ENCODE measurements around the gene FOXA3. TPM values are rescaled to one million over a fixed set of nuclear protein-coding genes. Genes with fewer than 3 reads are reported as not detected.

Gene FOXA3
- polyA plus RNA-seq, 2 of the 4 experiments (the other 2 are of a cell fraction): 1.6 to 5.3 TPM

- H3K27ac ChIP-seq: peak overlapping the region in 1 of 2 experiments; percentile 30; a peak in 1 of 6 replicates
- 79% methylated on average over 28 of the region's 41 CpGs for WGBS (ENCODE audit: missing lambda C conversion rate)
- no peak for ATAC-seq
These were observed 12.5 kb downstream of the FOXA3 start for GRCh38 chr19:45876411-45877197.

GRCh38 chr19:45878043-45878794 is 14.1 kb downstream of the FOXA3 start:
- no peaks in the 10 kb centered on the region for H3K9me3 ChIP-seq
- TF ChIP-seq FOSL2 (IDR thresholded peaks at IDR 0.05) (no peak), FOSL2 (CRISPR knock-in tag; IDR thresholded peaks at IDR 0.05) (0 out of 2 replicates have a peak, but pooled peaks have one; percentile 9), CBX2 (IDR thresholded peaks at IDR 0.05; ENCODE audit: borderline replicate concordance, low read depth) (no peak)
- CTCF ChIA-PET: interaction anchor here (9.0 to 12.8 kb wide), 2 partner anchors 10 to 62 kb away, joined by 151 to 315 read pairs; partner anchors contain the start of genes FOXA3, RSPH6A and SYMPK
- no peak overlapping the region for H3K4me2 ChIP-seq
- POLR2A ChIA-PET: no interaction called here
- FAIRE-seq: no peak
- no peak for ATAC-seq
- 60% methylated on average over 11 of the region's 11 CpGs for WGBS (ENCODE audit: missing lambda C conversion rate)
- H3K4me1 ChIP-seq: peaks cover 21% of the 10 kb centered on the region
- DNase-seq (ENCODE audit: low read depth in 1 of 2, low spot score in 1 of 2): no peak
- H3K27ac ChIP-seq: peak overlapping the region in 1 of 2 experiments; percentile 25; a peak in 3 of 6 replicates
- H3K4me3 ChIP-seq: no peak overlapping the region

More at GRCh38 chr19:45876411-45877197, 12.5 kb downstream of the FOXA3 start:
- ChIA-PET CTCF (interaction anchor here (0.7 to 2.4 kb wide), 2 partner anchors 12 to 59 kb away, joined by 4 to 9 read pairs; partner anchors contain the start of gene FOXA3), POLR2A (no interaction called here)
- no peak overlapping the region for H3K4me3 ChIP-seq
- FAIRE-seq (no peak), DNase-seq (ENCODE audit: low read depth in 1 of 2, low spot score in 1 of 2) (no peak)
- no peaks in the 10 kb centered on the region for H3K9me3 ChIP-seq
- no peak overlapping the region for H3K4me2 ChIP-seq
- TF ChIP-seq NFE2L2 (conservative IDR thresholded peaks at IDR 0.05; ENCODE audit: low read length): no peak
- no peak for TF ChIP-seq CBX2 (IDR thresholded peaks at IDR 0.05; ENCODE audit: borderline replicate concordance, low read depth)
- no peak for TF ChIP-seq REST (IDR thresholded peaks at IDR 0.05)
- TF ChIP-seq MYC (IDR thresholded peaks at IDR 0.05; ENCODE audit: borderline replicate concordance, low read length): no peak
- TF ChIP-seq NR3C1 (IDR thresholded peaks at IDR 0.05): no peak
- TF ChIP-seq ESRRA (IDR thresholded peaks at IDR 0.05; ENCODE audit: borderline replicate concordance, low read length): no peak
- no peak for TF ChIP-seq CBX8 (IDR thresholded peaks at IDR 0.05)
- TF ChIP-seq ZFP36 (IDR thresholded peaks at IDR 0.05; ENCODE audit: borderline replicate concordance, partially characterized antibody): no peak
- TF ChIP-seq HEYL (CRISPR knock-in tag; IDR thresholded peaks at IDR 0.05): no peak
- TF ChIP-seq HOXB13 (CRISPR knock-in tag; IDR thresholded peaks at IDR 0.05; ENCODE audit: low read depth): no peak
- no peak for TF ChIP-seq KDM1A (IDR thresholded peaks at IDR 0.05; ENCODE audit: low read depth)
- TF ChIP-seq GATA3 (IDR thresholded peaks at IDR 0.05; ENCODE audit: borderline replicate concordance): no peak
- no peak for TF ChIP-seq POLR2A (IDR thresholded peaks at IDR 0.05; ENCODE audit: low read length)
- no peak for TF ChIP-seq CHD4 (IDR thresholded peaks at IDR 0.05; ENCODE audit: borderline replicate concordance)
- no peak for TF ChIP-seq E2F6 (IDR thresholded peaks at IDR 0.05; ENCODE audit: borderline replicate concordance, low read depth)
- TF ChIP-seq RARB (CRISPR knock-in tag; IDR thresholded peaks at IDR 0.05): no peak
- TF ChIP-seq HOXA7 (CRISPR knock-in tag; IDR thresholded peaks at IDR 0.05): no peak
- no peak for TF ChIP-seq SREBF2 (IDR thresholded peaks at IDR 0.05)
- H3K4me1 ChIP-seq: peaks cover 8% of the 10 kb centered on the region
